ENCODE measurements around the gene SPIN1.

The SPIN1 gene

GRCh38 chr9:88488166-88488565 is 99.9 kb downstream of the SPIN1 start:
- no peak for DNase-seq (ENCODE audit: low read depth in 4 of 4, low spot score in 1 of 4)

- no peak for DNase-seq (ENCODE audit: low read depth in 4 of 4, low spot score in 1 of 4)
Measured at GRCh38 chr9:88494983-88495721, 106.9 kb downstream of the SPIN1 start.

GRCh38 chr9:88497224-88497623 is 109.0 kb downstream of the SPIN1 start:
- DNase-seq (ENCODE audit: low read depth in 4 of 4, low spot score in 1 of 4), result no peak

GRCh38 chr9:88498880-88499279 is 110.6 kb downstream of the SPIN1 start:
- DNase-seq (ENCODE audit: low read depth in 4 of 4, low spot score in 1 of 4), result no peak

- DNase-seq (ENCODE audit: low read depth in 4 of 4, low spot score in 1 of 4), result no peak
Measured at GRCh38 chr9:88501086-88501485, 112.8 kb downstream of the SPIN1 start.

- no peak for DNase-seq (ENCODE audit: low read depth in 4 of 4, low spot score in 1 of 4)
Measured at GRCh38 chr9:88502552-88503034, 114.3 kb downstream of the SPIN1 start.

GRCh38 chr9:88503081-88503844 is 115.0 kb downstream of the SPIN1 start:
- DNase-seq (ENCODE audit: low read depth in 4 of 4, low spot score in 1 of 4), result no peak

- DNase-seq (ENCODE audit: low read depth in 4 of 4, low spot score in 1 of 4), result no peak
Measured at GRCh38 chr9:88503845-88504764, 115.9 kb downstream of the SPIN1 start.

- no peak for DNase-seq (ENCODE audit: low read depth in 4 of 4, low spot score in 1 of 4)
Measured at GRCh38 chr9:88508326-88508725, 120.1 kb downstream of the SPIN1 start.

- no peak for DNase-seq (ENCODE audit: low read depth in 4 of 4, low spot score in 1 of 4)
Measured at GRCh38 chr9:88511906-88512305, 123.7 kb downstream of the SPIN1 start.

GRCh38 chr9:88514247-88514646 is 126.0 kb downstream of the SPIN1 start:
- DNase-seq (ENCODE audit: low read depth in 4 of 4, low spot score in 1 of 4), result no peak

GRCh38 chr9:88521308-88521707 is 133.1 kb downstream of the SPIN1 start:
- no peak for DNase-seq (ENCODE audit: low read depth in 4 of 4, low spot score in 1 of 4)

GRCh38 chr9:88522360-88522759 is 134.1 kb downstream of the SPIN1 start:
- no peak for DNase-seq (ENCODE audit: low read depth in 4 of 4, low spot score in 1 of 4)

- DNase-seq (ENCODE audit: low read depth in 4 of 4, low spot score in 1 of 4), result no peak
Measured at GRCh38 chr9:88523056-88523455, 134.8 kb downstream of the SPIN1 start.

GRCh38 chr9:88524911-88525310 is 136.7 kb downstream of the SPIN1 start:
- DNase-seq (ENCODE audit: low read depth in 4 of 4, low spot score in 1 of 4), result no peak

- no peak for DNase-seq (ENCODE audit: low read depth in 4 of 4, low spot score in 1 of 4)
Measured at GRCh38 chr9:88527618-88528017, 139.4 kb downstream of the SPIN1 start.
